B cell (primary cell): ENCODE data around the gene ZBTB2. TPM values are rescaled to one million over a fixed set of nuclear protein-coding genes. Genes with fewer than 3 reads are reported as not detected.

Source experiments
- ATAC-seq: fragments of 200-7000 bp; cut with Tn5 transposase; one replicate; pipeline ENCODE4 v1.10.0; 2021; ENCODE audit warnings: low read depth, mild to moderate bottlenecking, moderate number of reproducible peaks, moderate library complexity
- CTCF ChIA-PET: fragments of 350-600 bp; sonication (Branson Sonifier 250); formaldehyde crosslinking; loops from one replicate; lab custom pipeline; 2021; ENCODE audit warnings: antibody characterized with exemption, inconsistent platforms; lab: Charles Lee
- POLR2A ChIA-PET: fragments of 350-600 bp; sonication (Branson Sonifier 250); formaldehyde crosslinking; loops from one replicate; lab custom pipeline; 2021; ENCODE audit warnings: antibody characterized with exemption; lab: Charles Lee
- DNase-seq: peaks from one replicate; pipeline ENCODE4 v3.0.0; 2013
- H2AFZ ChIP-seq: 2 replicates; pipeline ENCODE4 v1.6.1; 2012; ENCODE audit warnings: mild to moderate bottlenecking, low read depth, low read length; ENCODE audit not compliant: insufficient read depth, poor library complexity, severe bottlenecking
- H3K27ac ChIP-seq, 2 donors: 1 replicate in 1 of 2; 2 replicates in 1 of 2; pipeline ENCODE4 v1.5.1; 2012 to 2013; ENCODE audit warnings: low read length in 2 of 2, mild to moderate bottlenecking in 2 of 2, moderate library complexity in 1 of 2
- H3K27me3 ChIP-seq, 4 experiments: fragments of 200-600 bp in 1 of 4; sonication (generic) in 1 of 4; replicated peaks in 1 of 4; 1 replicate in 2 of 4; 2 replicates in 2 of 4; pipeline versions ENCODE4 v1.6.1 to v1.7.0; 2013 to 2016; ENCODE audit warnings: low read length in 3 of 4, mild to moderate bottlenecking in 2 of 4, mixed read lengths in 1 of 4, moderate library complexity in 1 of 4; ENCODE audit not compliant: insufficient read depth in 4 of 4, control insufficient read depth in 3 of 4; ENCODE audit errors: control extremely low read depth in 1 of 4
- H3K36me3 ChIP-seq, 2 experiments: replicated peaks in 1 of 2; 1 replicate in 1 of 2; 2 replicates in 1 of 2; pipeline versions ENCODE4 v1.6.1 to v1.7.1; 2013; ENCODE audit warnings: low read length in 1 of 2; ENCODE audit not compliant: insufficient read depth in 2 of 2, control insufficient read depth in 1 of 2; ENCODE audit errors: control extremely low read depth in 1 of 2, extremely low read depth in 1 of 2
- H3K4me1 ChIP-seq, 2 donors: fragments of 200-600 bp in 1 of 2; sonication (generic) in 1 of 2; 1 replicate in 1 of 2; 2 replicates in 1 of 2; pipeline versions ENCODE4 v1.5.1 to v1.6.1; 2013 to 2017; ENCODE audit warnings: low read length in 2 of 2; ENCODE audit not compliant: control insufficient read depth in 2 of 2, insufficient read depth in 2 of 2
- H3K4me2 ChIP-seq: replicated peaks from 2 replicates; pipeline ENCODE3; 2012; ENCODE audit warnings: mild to moderate bottlenecking, low read depth, low read length; ENCODE audit not compliant: poor library complexity, severe bottlenecking
- H3K4me3 ChIP-seq, 5 experiments: fragments of 200-600 bp in 1 of 5; sonication (generic) in 1 of 5; 1 replicate in 3 of 5; 2 replicates in 2 of 5; pipeline versions ENCODE4 v1.5.1 to v1.7.0; 2011 to 2016; ENCODE audit warnings: low read length in 4 of 5, mild to moderate bottlenecking in 4 of 5, low read depth in 2 of 5, control low read depth in 1 of 5, moderate library complexity in 1 of 5; ENCODE audit not compliant: insufficient read depth in 1 of 5; ENCODE audit errors: control extremely low read depth in 1 of 5, extremely low read depth in 1 of 5
- H3K79me2 ChIP-seq: fragments of 200-600 bp; sonication (generic); one replicate; pipeline ENCODE4 v1.6.0; 2016; ENCODE audit warnings: low read length; ENCODE audit not compliant: control insufficient read depth, insufficient read depth
- H3K9ac ChIP-seq: fragments of 200-600 bp; sonication (generic); 2 replicates; pipeline ENCODE4 v1.6.1; 2017; ENCODE audit warnings: mild to moderate bottlenecking, low read length, moderate library complexity
- H3K9me3 ChIP-seq, 3 donors: one replicate each; pipeline versions ENCODE4 v1.6.1 to v1.7.1; 2013; ENCODE audit warnings: low read length in 2 of 3; ENCODE audit not compliant: control insufficient read depth in 2 of 3, insufficient read depth in 1 of 3; ENCODE audit errors: control extremely low read depth in 1 of 3
- H4K20me1 ChIP-seq: 2 replicates; pipeline ENCODE4 v1.6.0; 2012; ENCODE audit warnings: mild to moderate bottlenecking, low read length; ENCODE audit not compliant: insufficient read depth, control insufficient read depth, poor library complexity, severe bottlenecking
- H3K27ac Mint-ChIP-seq: one replicate; pipeline ENCODE4 v1.8.0; 2021; ENCODE audit warnings: mixed read lengths
- H3K27me3 Mint-ChIP-seq: one replicate; pipeline ENCODE4 v1.8.0; 2021; ENCODE audit warnings: mixed read lengths
- H3K4me1 Mint-ChIP-seq: one replicate; pipeline ENCODE4 v1.8.0; 2021; ENCODE audit warnings: mixed read lengths
- H3K4me3 Mint-ChIP-seq: one replicate; pipeline ENCODE4 v1.8.0; 2021; ENCODE audit warnings: mixed read lengths
- H3K9me3 Mint-ChIP-seq: one replicate; pipeline ENCODE4 v1.8.0; 2022; ENCODE audit warnings: mixed read lengths; ENCODE audit not compliant: insufficient read depth
- CTCF ChIP-seq: fragments of 200-600 bp; IDR thresholded peaks from one replicate; pipeline ENCODE4 v1.8.0; 2022; ENCODE audit warnings: antibody characterized with exemption, mild to moderate bottlenecking
- EZH2 ChIP-seq: IDR thresholded peaks from 2 replicates; pipeline ENCODE4 v1.6.1; 2012; ENCODE audit warnings: borderline replicate concordance, low read depth, mild to moderate bottlenecking, moderate library complexity, low read length; ENCODE audit not compliant: insufficient read depth, poor library complexity, severe bottlenecking
- WGBS: methylation state at CpG from one replicate; pipeline ENCODE4 v1.1.5; 2013; ENCODE audit warnings: missing lambda C conversion rate; ENCODE audit not compliant: insufficient coverage; 5-methylcytosine and 5-hydroxymethylcytosine counted together
- intact Hi-C: fragments of 100-400 bp; cut with micrococcal nuclease; formaldehyde crosslinking; loops from one replicate; pipeline ENCODE4 v1.10.0; 2022
- polyA plus RNA-seq: library from polyadenylated mRNA; depleted of rRNA; stranded (reverse); fragments of >200 nt; gene quantifications from 2 replicates; pipeline ENCODE4 v1.2.3, GENCODE V29; 2012
- total RNA-seq, 2 donors: library from RNA; stranded (reverse); fragments of 120-200 nt in 1 of 2; gene quantifications; 1 replicate in 1 of 2; 2 replicates in 1 of 2; pipeline versions ENCODE4 v1.2.3 to v1.2.4, GENCODE V29; 2013 to 2022

Gene ZBTB2
- total and polyA plus RNA-seq, 2 donors (not counting 1 experiment from before 2014, with no cell fraction given), result 15.9 to 17.6 TPM

- no peak for DNase-seq
- H3K27ac ChIP-seq, result no peak overlapping the region
- ChIA-PET CTCF (interaction anchor here (0.8 to 11.3 kb wide), 46 partner anchors 10 to 1250 kb away, joined by 3 to 297 read pairs (median 4); partner anchors contain the start of gene RMND1), POLR2A (interaction anchor here (0.6 kb wide), 1 partner anchor 433 kb away, joined by 3 read pairs; no protein-coding TSS in a partner anchor)
- Mint-ChIP-seq H3K27me3 (peaks cover 62% of the 10 kb centered on the region), H3K27ac (peak overlapping the region; percentile 21), H3K4me1 (peaks cover 26% of the 10 kb centered on the region), H3K9me3 (no peaks in the 10 kb centered on the region), H3K4me3 (peak overlapping the region; percentile 80)
- peak overlapping the region; percentile 41 for H3K4me2 ChIP-seq
- peak overlapping the region; percentile 25 for H2AFZ ChIP-seq
- no peaks in the 10 kb centered on the region for H4K20me1 ChIP-seq
- TF ChIP-seq EZH2, result no peak
- peak; percentile 65 for TF ChIP-seq CTCF
- ATAC-seq, result peak; percentile 21
- WGBS, result no CpG with 5 or more reads among the region's 6 CpGs
- peaks cover 0 to 10% (median 0%) of the 10 kb centered on the region in 3 donors for H3K9me3 ChIP-seq
- H3K4me3 ChIP-seq, result no peak overlapping the region
- peaks cover 19 to 20% of the 10 kb centered on the region in 2 donors for H3K4me1 ChIP-seq
- peaks cover 0 to 18% (median 1%) of the 10 kb centered on the region in 4 experiments for H3K27me3 ChIP-seq
- intact Hi-C loops, result loop anchor here (1.0 to 10.0 kb wide), 3 partner anchors 310 to 1250 kb away; no protein-coding TSS in a partner anchor
- no peaks in the 10 kb centered on the region for H3K36me3 ChIP-seq
- no peak overlapping the region for H3K9ac ChIP-seq
- H3K79me2 ChIP-seq, result no peaks in the 10 kb centered on the region
Measured at GRCh38 chr6:151324488-151324825, 66.9 kb downstream of the ZBTB2 start.

- Histone ChIP-seq H4K20me1 (no peaks in the 10 kb centered on the region), H3K4me2 (peak overlapping the region; percentile 41), H3K9me3 (peaks cover 0 to 10% (median 0%) of the 10 kb centered on the region in 3 donors), H3K79me2 (no peaks in the 10 kb centered on the region), H3K9ac (no peak overlapping the region), H3K27me3 (peaks cover 0 to 18% (median 1%) of the 10 kb centered on the region in 4 experiments), H3K36me3 (no peaks in the 10 kb centered on the region), H2AFZ (peak overlapping the region; percentile 25), H3K4me3 (no peak overlapping the region), H3K27ac (no peak overlapping the region), H3K4me1 (peaks cover 19 to 20% of the 10 kb centered on the region in 2 donors)
- peaks cover 62% of the 10 kb centered on the region for H3K27me3 Mint-ChIP-seq
- peak; percentile 77 for DNase-seq
- peaks cover 26% of the 10 kb centered on the region for H3K4me1 Mint-ChIP-seq
- peak overlapping the region; percentile 21 for H3K27ac Mint-ChIP-seq
- 18% methylated on average over 11 of the region's 12 CpGs for WGBS
- ChIA-PET CTCF (interaction anchor here (0.5 to 11.3 kb wide), 47 partner anchors 9 to 1250 kb away, joined by 3 to 297 read pairs (median 4); partner anchors contain the start of gene RMND1), POLR2A (interaction anchor here (0.6 kb wide), 1 partner anchor 432 kb away, joined by 3 read pairs; no protein-coding TSS in a partner anchor)
- no peaks in the 10 kb centered on the region for H3K9me3 Mint-ChIP-seq
- TF ChIP-seq CTCF (peak; percentile 98), EZH2 (no peak)
- peak overlapping the region; percentile 80 for H3K4me3 Mint-ChIP-seq
- ATAC-seq, result peak; percentile 80
- intact Hi-C loops, result loop anchor here (1.0 to 10.0 kb wide), 3 partner anchors 310 to 1249 kb away; no protein-coding TSS in a partner anchor
Measured at GRCh38 chr6:151323791-151324487, 67.4 kb downstream of the ZBTB2 start.
